ENCODE data around the gene CLDN11. TPM values are rescaled to one million over a fixed set of nuclear protein-coding genes. Genes with fewer than 3 reads are reported as not detected.
A peak's percentile ranks its signal among the peaks of the same experiment; 100 is the strongest.

CLDN11 gene
- total RNA-seq, 1 donor from 2014 or later: 1.6 TPM

DNA sequence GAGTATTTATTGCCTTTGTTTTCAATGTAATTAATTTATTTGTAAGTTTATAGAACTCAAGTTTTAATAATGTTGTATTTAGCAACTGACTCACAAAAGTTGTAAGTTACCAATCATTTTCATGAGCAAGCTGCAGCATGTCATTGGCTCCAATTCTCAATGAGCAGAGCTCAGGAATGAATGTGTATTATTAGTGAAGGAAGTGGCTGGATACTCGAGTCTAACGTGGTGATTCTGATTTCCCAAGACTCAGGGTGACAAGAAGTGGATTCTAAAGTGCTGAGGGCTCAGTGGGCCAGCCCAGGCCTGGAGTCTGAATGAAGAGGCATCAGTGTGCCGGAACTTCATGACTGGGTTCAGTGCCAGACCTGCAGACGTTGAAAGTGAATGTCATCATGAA, 39.6 kb downstream of the CLDN11 start:
- no peak for DNase-seq (ENCODE audit: low spot score)

DNA sequence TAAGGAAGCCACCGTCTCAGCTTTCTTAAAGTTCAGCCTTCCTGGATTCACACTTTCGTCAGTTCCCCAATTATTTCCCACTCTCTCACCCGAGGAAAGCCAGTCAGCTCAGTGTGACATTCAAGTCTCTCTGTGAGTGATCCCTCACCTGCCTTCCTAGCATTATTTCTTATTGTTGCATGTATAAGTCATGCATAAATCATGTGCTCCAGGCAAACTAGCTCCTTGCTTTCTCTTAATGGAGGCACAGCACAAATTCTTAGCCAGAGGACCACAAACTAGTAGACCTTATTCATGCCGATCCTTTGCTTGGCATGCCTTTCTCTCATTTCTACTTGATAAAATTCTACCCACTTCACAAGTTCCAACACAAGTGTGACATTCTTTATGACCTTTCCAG, 44.3 kb downstream of the CLDN11 start:
- Histone ChIP-seq H3K9ac (no peak overlapping the region), H3K79me2 (ENCODE audit: low read depth) (no peaks in the 10 kb centered on the region), H4K20me1 (ENCODE audit: low read depth) (no peaks in the 10 kb centered on the region), H3K4me3 (no peak overlapping the region), H3K4me1 (peaks cover 7% of the 10 kb centered on the region), H3F3A (ENCODE audit: low read depth) (no peaks in the 10 kb centered on the region), H3K27me3 (no peaks in the 10 kb centered on the region), H2AFZ (replicated peaks) (peak overlapping the region; percentile 42), H3K36me3 (no peaks in the 10 kb centered on the region), H3K27ac (no peak overlapping the region), H3K4me2 (no peak overlapping the region), H3K9me3 (ENCODE audit: low read depth) (no peaks in the 10 kb centered on the region)
- DNase-seq (ENCODE audit: low spot score): no peak
- Mint-ChIP-seq H3K9me3 (no peaks in the 10 kb centered on the region), H3K4me3 (no peak overlapping the region), H3K27ac (no peak overlapping the region), H3K27me3 (ENCODE audit: insufficient read depth, low read depth) (no peaks in the 10 kb centered on the region), H3K4me1 (peaks cover 12% of the 10 kb centered on the region), H3K36me3 (no peaks in the 10 kb centered on the region)
- TF ChIP-seq EZH2 (IDR thresholded peaks at IDR 0.05): no peak

More for the DNA sequence above, 39.6 kb downstream of the CLDN11 start:
- TF ChIP-seq EZH2phosphoT487 (IDR thresholded peaks at IDR 0.05) (no peak), EZH2 (IDR thresholded peaks at IDR 0.05) (no peak)
- TF ChIP-seq, protein P1, sequence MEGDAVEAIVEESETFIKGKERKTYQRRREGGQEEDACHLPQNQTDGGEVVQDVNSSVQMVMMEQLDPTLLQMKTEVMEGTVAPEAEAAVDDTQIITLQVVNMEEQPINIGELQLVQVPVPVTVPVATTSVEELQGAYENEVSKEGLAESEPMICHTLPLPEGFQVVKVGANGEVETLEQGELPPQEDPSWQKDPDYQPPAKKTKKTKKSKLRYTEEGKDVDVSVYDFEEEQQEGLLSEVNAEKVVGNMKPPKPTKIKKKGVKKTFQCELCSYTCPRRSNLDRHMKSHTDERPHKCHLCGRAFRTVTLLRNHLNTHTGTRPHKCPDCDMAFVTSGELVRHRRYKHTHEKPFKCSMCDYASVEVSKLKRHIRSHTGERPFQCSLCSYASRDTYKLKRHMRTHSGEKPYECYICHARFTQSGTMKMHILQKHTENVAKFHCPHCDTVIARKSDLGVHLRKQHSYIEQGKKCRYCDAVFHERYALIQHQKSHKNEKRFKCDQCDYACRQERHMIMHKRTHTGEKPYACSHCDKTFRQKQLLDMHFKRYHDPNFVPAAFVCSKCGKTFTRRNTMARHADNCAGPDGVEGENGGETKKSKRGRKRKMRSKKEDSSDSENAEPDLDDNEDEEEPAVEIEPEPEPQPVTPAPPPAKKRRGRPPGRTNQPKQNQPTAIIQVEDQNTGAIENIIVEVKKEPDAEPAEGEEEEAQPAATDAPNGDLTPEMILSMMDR (IDR thresholded peaks at IDR 0.05): no peak
- H3K4me3 Mint-ChIP-seq: no peak overlapping the region
- Histone ChIP-seq H3F3A (ENCODE audit: low read depth) (no peaks in the 10 kb centered on the region), H3K27ac (no peak overlapping the region), H2AFZ (replicated peaks) (no peak overlapping the region), H3K4me3 (no peak overlapping the region), H4K20me1 (ENCODE audit: low read depth) (no peaks in the 10 kb centered on the region), H3K4me1 (no peaks in the 10 kb centered on the region), H3K9me3 (ENCODE audit: low read depth) (no peaks in the 10 kb centered on the region), H3K79me2 (ENCODE audit: low read depth) (no peaks in the 10 kb centered on the region), H3K27me3 (no peaks in the 10 kb centered on the region), H3K4me2 (no peak overlapping the region), H3K9ac (no peak overlapping the region), H3K36me3 (no peaks in the 10 kb centered on the region)
- H3K36me3 Mint-ChIP-seq: no peaks in the 10 kb centered on the region
- peaks cover 5% of the 10 kb centered on the region for H3K27me3 Mint-ChIP-seq (ENCODE audit: insufficient read depth, low read depth)
- H3K9me3 Mint-ChIP-seq: no peaks in the 10 kb centered on the region
- H3K4me1 Mint-ChIP-seq: no peaks in the 10 kb centered on the region
- no peak overlapping the region for H3K27ac Mint-ChIP-seq

DNA sequence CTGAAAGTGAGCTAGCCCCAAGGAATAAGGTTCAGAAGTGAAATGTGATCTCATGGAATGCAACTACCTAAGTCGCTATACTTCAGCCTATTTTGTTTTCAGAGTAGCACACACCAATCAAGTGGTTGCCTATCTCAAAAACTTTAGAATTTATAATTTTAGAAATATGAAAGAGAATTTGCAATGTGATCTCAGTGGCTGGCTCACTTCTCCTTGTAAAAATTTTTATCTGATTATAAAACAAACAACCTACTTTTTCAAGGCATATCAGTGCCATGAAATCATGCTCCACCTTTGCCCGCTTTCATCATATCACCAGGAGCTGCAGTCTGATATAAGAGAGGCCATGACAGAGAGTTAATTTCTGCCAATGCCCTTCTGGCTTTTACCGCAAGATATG, 47.3 kb downstream of the CLDN11 start:
- Mint-ChIP-seq H3K36me3 (no peaks in the 10 kb centered on the region), H3K27ac (no peak overlapping the region), H3K4me1 (peaks cover 29% of the 10 kb centered on the region), H3K9me3 (no peaks in the 10 kb centered on the region), H3K4me3 (no peak overlapping the region), H3K27me3 (ENCODE audit: insufficient read depth, low read depth) (no peaks in the 10 kb centered on the region)
- Histone ChIP-seq H3K36me3 (no peaks in the 10 kb centered on the region), H3K9ac (no peak overlapping the region), H3K4me3 (no peak overlapping the region), H3K27me3 (no peaks in the 10 kb centered on the region), H3F3A (ENCODE audit: low read depth) (peaks cover 5% of the 10 kb centered on the region), H2AFZ (replicated peaks) (no peak overlapping the region), H4K20me1 (ENCODE audit: low read depth) (no peaks in the 10 kb centered on the region), H3K4me1 (peaks cover 24% of the 10 kb centered on the region), H3K9me3 (ENCODE audit: low read depth) (no peaks in the 10 kb centered on the region), H3K4me2 (no peak overlapping the region), H3K27ac (no peak overlapping the region), H3K79me2 (ENCODE audit: low read depth) (no peaks in the 10 kb centered on the region)
- TF ChIP-seq, protein P1 (IDR thresholded peaks at IDR 0.05): no peak
- TF ChIP-seq EZH2 (IDR thresholded peaks at IDR 0.05) (no peak), EZH2phosphoT487 (IDR thresholded peaks at IDR 0.05) (no peak)
- no peak for DNase-seq (ENCODE audit: low spot score)

DNA sequence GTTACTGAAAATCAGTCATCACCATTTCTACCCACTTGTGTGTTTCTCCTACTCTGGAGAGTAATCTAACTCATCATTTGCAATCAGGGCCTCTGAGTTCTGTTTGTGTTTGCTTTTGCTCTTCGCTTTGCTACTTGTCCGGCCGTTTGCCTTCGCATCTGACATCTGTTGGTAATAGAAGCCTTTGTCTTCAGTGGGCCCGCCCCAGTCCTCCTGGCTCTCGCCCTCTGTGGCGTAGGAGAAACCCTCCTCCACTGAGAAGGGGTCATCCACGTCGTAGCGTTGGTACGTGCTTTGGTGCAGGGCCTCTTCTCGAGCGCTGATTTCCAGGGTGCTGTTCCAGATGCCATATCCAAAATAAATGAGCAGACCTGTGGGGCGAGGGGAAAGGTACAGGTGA, 48.3 kb downstream of the CLDN11 start:
- Mint-ChIP-seq H3K9me3 (no peaks in the 10 kb centered on the region), H3K27ac (no peak overlapping the region), H3K4me3 (no peak overlapping the region), H3K36me3 (no peaks in the 10 kb centered on the region), H3K27me3 (ENCODE audit: insufficient read depth, low read depth) (no peaks in the 10 kb centered on the region), H3K4me1 (peaks cover 32% of the 10 kb centered on the region)
- Histone ChIP-seq H3K4me2 (no peak overlapping the region), H3K79me2 (ENCODE audit: low read depth) (no peaks in the 10 kb centered on the region), H3K27ac (no peak overlapping the region), H3K9ac (no peak overlapping the region), H3F3A (ENCODE audit: low read depth) (peaks cover 5% of the 10 kb centered on the region), H2AFZ (replicated peaks) (peak overlapping the region; percentile 87), H3K9me3 (ENCODE audit: low read depth) (no peaks in the 10 kb centered on the region), H4K20me1 (ENCODE audit: low read depth) (no peaks in the 10 kb centered on the region), H3K4me3 (no peak overlapping the region), H3K27me3 (no peaks in the 10 kb centered on the region), H3K4me1 (peaks cover 28% of the 10 kb centered on the region), H3K36me3 (no peaks in the 10 kb centered on the region)
- TF ChIP-seq, protein P1 (IDR thresholded peaks at IDR 0.05): no peak
- no peak for TF ChIP-seq EZH2 (IDR thresholded peaks at IDR 0.05)
- no peak for TF ChIP-seq EZH2phosphoT487 (IDR thresholded peaks at IDR 0.05)
- no peak for DNase-seq (ENCODE audit: low spot score)
